Activated naive CD4-positive, alpha-beta T cell treated with anti-CD3 and anti-CD28 coated beads, Interleukin-2, amount 50 U/mL, for 72 hours (primary cell): ENCODE measurements around the gene FAM117B. TPM values are rescaled to one million over a fixed set of nuclear protein-coding genes. Genes with fewer than 3 reads are reported as not detected.

ENCODE experiments used
- ATAC-seq, 2 donors: fragments of 150-1000 bp; cut with Tn5 transposase; 2 replicates each; pipeline ENCODE4 v1.10.0; 2021; ENCODE audit warnings: mild to moderate bottlenecking in 2 of 2, moderate library complexity in 2 of 2
- DNase-seq, 2 donors: peaks; one replicate each; pipeline ENCODE4 v3.0.0; 2021 to 2022; ENCODE audit warnings: low spot score in 2 of 2
- H3K27ac Mint-ChIP-seq, 2 donors: one replicate each; pipeline ENCODE4 v1.8.0; 2022; ENCODE audit warnings: mild to moderate bottlenecking in 2 of 2, mixed read lengths in 2 of 2
- H3K36me3 Mint-ChIP-seq, 2 donors: one replicate each; pipeline ENCODE4 v1.8.0; 2022; ENCODE audit warnings: mixed read lengths in 2 of 2
- H3K9me3 Mint-ChIP-seq, 2 donors: one replicate each; pipeline ENCODE4 v1.8.0; 2022; ENCODE audit warnings: mixed read lengths in 2 of 2
- total RNA-seq, 2 donors: library from RNA; stranded (reverse); gene quantifications; one replicate each; pipeline ENCODE4 v1.2.3, GENCODE V29; 2022

The FAM117B gene
- total RNA-seq, 2 donors from 2014 or later: 17.7 to 23.3 TPM

DNA sequence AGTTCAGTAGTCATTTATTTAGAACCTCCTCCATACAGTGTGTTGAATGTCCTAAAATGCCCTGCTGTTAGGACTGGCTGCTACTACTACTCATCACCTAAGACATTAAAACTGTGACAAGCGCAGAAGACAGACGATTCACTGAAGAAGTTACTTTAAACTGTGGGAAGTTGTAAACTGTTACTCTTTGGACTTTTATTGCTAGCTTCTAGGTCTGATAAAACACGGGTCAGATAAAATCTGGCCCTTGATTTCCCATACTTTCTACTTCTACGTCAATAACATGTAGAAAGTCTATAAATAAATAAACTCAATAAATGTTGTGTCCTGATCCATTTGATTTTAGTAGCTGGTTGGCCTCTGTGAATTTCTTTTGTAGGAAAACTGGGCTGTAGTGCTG lies 123.4 kb downstream of the FAM117B start:
- Mint-ChIP-seq H3K9me3 (peaks cover 0 to 4% of the 10 kb centered on the region in 2 donors), H3K36me3 (peaks cover 22 to 43% of the 10 kb centered on the region in 2 donors), H3K27ac (no peak overlapping the region)
- ATAC-seq: no peak
- no peak for DNase-seq

DNA sequence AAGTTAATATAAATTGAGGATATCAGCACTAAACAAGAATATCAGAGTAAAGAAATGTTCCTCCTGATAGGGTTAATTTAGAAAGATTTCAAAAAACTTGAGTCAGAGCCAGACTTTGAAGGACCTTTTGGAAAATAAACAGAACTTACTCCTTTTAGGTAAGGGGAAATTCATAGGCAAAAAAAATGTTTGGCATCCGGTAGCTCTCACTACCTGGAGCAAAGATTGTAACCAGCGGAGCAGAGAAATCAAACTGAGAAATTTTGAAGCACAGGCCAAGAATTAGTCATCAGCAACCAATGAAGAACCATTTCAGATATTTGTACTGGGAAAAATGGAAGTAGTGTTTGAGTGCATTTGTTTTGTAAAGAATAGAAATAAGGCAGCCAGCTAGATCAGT lies 123.8 kb downstream of the FAM117B start:
- DNase-seq (no peak), ATAC-seq (no peak)
- Mint-ChIP-seq H3K27ac (no peak overlapping the region), H3K9me3 (peaks cover 0 to 4% of the 10 kb centered on the region in 2 donors), H3K36me3 (peaks cover 18 to 42% of the 10 kb centered on the region in 2 donors)

DNA sequence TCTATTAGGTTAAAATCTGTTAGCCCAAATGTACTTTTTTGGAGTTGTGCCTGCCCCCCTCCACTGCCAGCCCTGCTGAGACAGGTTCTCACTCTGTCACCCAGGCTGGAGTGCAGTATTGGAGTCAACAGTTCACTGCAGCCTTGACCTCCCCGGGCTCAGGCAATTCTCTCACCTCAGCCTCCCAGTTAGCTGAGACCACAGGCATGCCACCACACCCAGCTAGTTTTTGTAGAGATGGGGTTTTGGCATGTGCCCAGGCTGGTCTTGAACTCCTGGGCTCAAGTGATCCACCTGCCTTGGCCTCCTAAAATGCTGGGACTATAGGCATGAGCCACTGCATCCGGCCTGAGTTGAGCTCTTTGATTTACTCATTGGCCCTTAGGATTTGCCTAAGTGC lies 126.1 kb downstream of the FAM117B start:
- H3K36me3 Mint-ChIP-seq: peaks cover 17 to 55% of the 10 kb centered on the region in 2 donors

DNA sequence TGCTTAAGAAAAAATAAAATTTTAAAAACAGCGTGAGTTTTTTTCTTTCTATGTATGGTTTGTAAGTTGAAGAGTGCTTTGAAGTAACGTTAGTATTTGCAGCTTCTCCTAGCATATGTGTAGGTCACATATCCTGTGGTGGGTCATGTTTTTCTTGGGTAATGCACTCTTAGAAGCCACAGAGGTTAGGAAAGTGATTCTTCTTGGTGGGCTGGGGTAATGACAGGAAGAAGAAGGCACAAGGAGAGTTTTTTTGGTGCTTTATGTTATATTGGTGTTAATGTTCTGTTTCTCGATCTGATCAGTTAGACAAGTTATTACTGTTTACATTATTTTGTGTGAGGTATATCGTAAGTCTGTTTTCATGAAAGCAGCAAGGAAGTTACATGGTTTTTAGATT lies 127.8 kb downstream of the FAM117B start:
- no peak for DNase-seq
- ATAC-seq: peak; percentile 90 to 96
- Mint-ChIP-seq H3K27ac (peak overlapping the region; percentile 89 to 95), H3K9me3 (no peaks in the 10 kb centered on the region), H3K36me3 (peaks cover 17 to 59% of the 10 kb centered on the region in 2 donors)

More for the DNA sequence above, 126.1 kb downstream of the FAM117B start:
- no peak for ATAC-seq
- Mint-ChIP-seq H3K27ac (peak overlapping the region; percentile 69 to 76), H3K9me3 (no peaks in the 10 kb centered on the region)
- DNase-seq: no peak

- peaks cover 17 to 54% of the 10 kb centered on the region in 2 donors for H3K36me3 Mint-ChIP-seq
- peak overlapping the region; percentile 89 to 95 for H3K27ac Mint-ChIP-seq
- H3K9me3 Mint-ChIP-seq: no peaks in the 10 kb centered on the region
- ATAC-seq (no peak), DNase-seq (no peak)
These were observed 129.1 kb downstream of the FAM117B start for GRCh38 chr2:202763916-202764315.

DNA sequence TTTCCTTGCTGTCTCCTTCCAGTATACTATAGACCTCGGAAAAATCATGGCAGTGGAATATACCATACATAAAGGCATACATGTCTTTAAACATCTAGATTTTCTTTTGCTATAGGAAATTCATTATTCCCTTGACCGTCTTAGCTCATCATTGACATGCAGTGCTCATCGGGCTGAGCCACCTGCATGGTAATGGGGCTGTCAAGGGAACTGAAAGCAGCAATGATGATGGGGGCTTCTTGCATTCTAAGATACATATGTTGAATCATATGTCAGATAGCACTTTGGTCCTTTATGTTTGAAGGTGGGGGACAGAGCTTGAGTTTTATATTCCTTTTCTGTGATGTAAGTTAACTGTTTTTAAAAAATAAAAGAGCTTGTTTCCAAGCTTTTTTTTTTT lies 130.2 kb downstream of the FAM117B start:
- no peak for ATAC-seq
- no peaks in the 10 kb centered on the region for H3K9me3 Mint-ChIP-seq
- H3K27ac Mint-ChIP-seq: no peak overlapping the region
- DNase-seq: no peak
- peaks cover 17 to 59% of the 10 kb centered on the region in 2 donors for H3K36me3 Mint-ChIP-seq

GRCh38 chr2:202765436-202765835 lies 130.7 kb downstream of the FAM117B start:
- peaks cover 15 to 57% of the 10 kb centered on the region in 2 donors for H3K36me3 Mint-ChIP-seq

DNA sequence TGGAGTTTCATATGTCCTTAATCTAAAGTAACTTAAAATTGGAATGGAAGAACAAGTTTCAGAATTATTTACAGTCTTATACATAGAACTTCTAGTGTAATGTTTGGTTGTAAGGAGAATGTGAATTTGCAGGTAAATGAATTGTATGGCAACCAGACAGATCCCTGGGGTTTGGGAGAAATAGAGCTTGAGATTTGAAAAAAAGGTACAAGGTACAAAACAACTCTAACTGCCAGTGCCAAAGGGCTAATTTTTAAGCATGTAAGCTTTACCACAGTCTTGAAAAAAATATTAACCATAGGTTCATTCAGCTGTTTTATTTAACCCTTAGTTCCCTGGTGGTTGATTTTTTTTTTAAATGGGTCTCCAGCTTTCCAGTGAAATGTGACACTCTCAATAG lies 133.5 kb downstream of the FAM117B start:
- no peaks in the 10 kb centered on the region for H3K9me3 Mint-ChIP-seq
- H3K36me3 Mint-ChIP-seq: peaks cover 6 to 34% of the 10 kb centered on the region in 2 donors
- DNase-seq (no peak), ATAC-seq (no peak)
- H3K27ac Mint-ChIP-seq: no peak overlapping the region

More at GRCh38 chr2:202765436-202765835, 130.7 kb downstream of the FAM117B start:
- no peak for ATAC-seq
- no peak for DNase-seq
- Mint-ChIP-seq H3K27ac (no peak overlapping the region), H3K9me3 (no peaks in the 10 kb centered on the region)

DNA sequence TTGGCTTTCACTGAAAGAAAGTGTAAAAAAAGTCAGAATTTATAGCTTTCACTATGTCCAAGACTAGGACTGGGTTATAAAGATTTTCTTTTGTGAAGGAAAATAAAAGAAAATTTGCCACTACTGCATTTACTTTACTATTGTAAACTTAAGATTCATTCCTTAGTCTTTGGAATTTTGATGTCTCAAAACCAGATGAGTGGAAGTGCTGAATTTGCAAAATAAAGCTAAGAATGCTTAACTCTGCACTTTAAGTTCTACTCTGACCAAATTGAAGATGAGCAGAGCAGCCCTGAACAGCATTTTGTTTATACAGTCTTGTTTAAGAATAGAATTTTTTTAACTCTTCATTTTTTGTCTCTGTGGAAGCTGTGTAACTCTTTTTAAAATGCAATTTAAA lies 134.4 kb downstream of the FAM117B start:
- no peak overlapping the region for H3K27ac Mint-ChIP-seq

DNA sequence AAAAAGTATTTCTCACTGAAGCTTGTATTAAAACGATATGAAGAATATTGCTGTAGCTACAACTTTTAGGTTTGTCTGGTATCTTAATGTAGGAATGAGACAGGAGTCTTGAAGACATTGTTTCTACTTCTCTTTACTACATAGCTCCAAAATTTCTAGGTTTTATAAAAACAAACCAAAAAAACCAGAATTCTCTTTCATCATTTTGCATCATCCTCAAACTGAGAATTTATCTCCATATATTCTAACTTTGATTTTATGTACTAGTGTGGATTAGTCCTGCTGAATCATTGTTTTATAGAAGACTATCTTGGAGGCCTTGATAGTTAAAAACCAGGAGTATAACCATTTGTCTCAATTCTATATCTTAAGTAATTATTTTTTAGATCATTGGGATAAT lies 136.6 kb downstream of the FAM117B start:
- no peaks in the 10 kb centered on the region for H3K9me3 Mint-ChIP-seq
- ATAC-seq (no peak), DNase-seq (no peak)
- no peak overlapping the region for H3K27ac Mint-ChIP-seq
- peaks cover 0 to 16% of the 10 kb centered on the region in 2 donors for H3K36me3 Mint-ChIP-seq

More for the DNA sequence above, 134.4 kb downstream of the FAM117B start:
- Mint-ChIP-seq H3K9me3 (no peaks in the 10 kb centered on the region), H3K36me3 (peaks cover 0 to 24% of the 10 kb centered on the region in 2 donors)
- ATAC-seq (no peak), DNase-seq (no peak)

GRCh38 chr2:202771741-202772460 lies 137.1 kb downstream of the FAM117B start:
- no peaks in the 10 kb centered on the region for H3K9me3 Mint-ChIP-seq
- H3K36me3 Mint-ChIP-seq: peaks cover 0 to 16% of the 10 kb centered on the region in 2 donors
- ATAC-seq (no peak), DNase-seq (no peak)
- no peak overlapping the region for H3K27ac Mint-ChIP-seq

- peaks cover 0 to 27% of the 10 kb centered on the region in 2 donors for H3K36me3 Mint-ChIP-seq
These were observed 138.7 kb downstream of the FAM117B start for GRCh38 chr2:202773301-202773973.

DNA sequence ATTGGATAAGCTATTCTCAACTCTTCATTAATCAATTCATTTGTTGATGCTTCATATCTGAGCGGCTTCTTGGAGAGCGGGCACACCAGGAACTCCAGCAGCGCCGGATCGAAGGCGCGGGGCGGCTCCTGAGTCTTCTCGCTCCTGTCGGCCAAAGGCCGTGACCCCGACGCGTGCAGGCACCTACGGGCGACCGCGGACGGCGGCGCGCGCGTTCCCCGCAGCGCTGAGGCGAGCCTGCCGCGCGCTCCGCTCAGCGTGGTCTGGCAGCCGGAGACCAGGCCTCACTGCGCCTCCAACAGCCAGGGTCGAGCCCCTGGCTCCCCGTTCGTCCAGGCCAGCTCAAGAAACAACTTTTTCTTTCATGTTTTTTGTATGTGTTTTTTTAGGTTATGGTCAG lies 139.3 kb downstream of the FAM117B start:
- ATAC-seq: no peak
- Mint-ChIP-seq H3K9me3 (no peaks in the 10 kb centered on the region), H3K27ac (peak overlapping the region in 1 of 2 donors; percentile 87), H3K36me3 (peaks cover 0 to 33% of the 10 kb centered on the region in 2 donors)
- DNase-seq: no peak

More at GRCh38 chr2:202773301-202773973, 138.7 kb downstream of the FAM117B start:
- DNase-seq (no peak), ATAC-seq (no peak)
- H3K9me3 Mint-ChIP-seq: no peaks in the 10 kb centered on the region
- H3K27ac Mint-ChIP-seq: peak overlapping the region in 1 of 2 donors; percentile 48

GRCh38 chr2:202778217-202778616 lies 143.4 kb downstream of the FAM117B start:
- peak overlapping the region in 1 of 2 donors; percentile 29 for H3K27ac Mint-ChIP-seq
- ATAC-seq: no peak
- DNase-seq: no peak
- peaks cover 11 to 53% of the 10 kb centered on the region in 2 donors for H3K36me3 Mint-ChIP-seq
- no peaks in the 10 kb centered on the region for H3K9me3 Mint-ChIP-seq

- H3K36me3 Mint-ChIP-seq: peaks cover 16 to 49% of the 10 kb centered on the region in 2 donors
- H3K9me3 Mint-ChIP-seq: no peaks in the 10 kb centered on the region
These were observed 145.8 kb downstream of the FAM117B start for GRCh38 chr2:202780514-202781021.

GRCh38 chr2:202782940-202783558 lies 148.3 kb downstream of the FAM117B start:
- Mint-ChIP-seq H3K27ac (peak overlapping the region in 1 of 2 donors; percentile 22), H3K36me3 (peaks cover 23 to 50% of the 10 kb centered on the region in 2 donors), H3K9me3 (no peaks in the 10 kb centered on the region)
- no peak for ATAC-seq
- DNase-seq: no peak

More at GRCh38 chr2:202780514-202781021, 145.8 kb downstream of the FAM117B start:
- peak overlapping the region; percentile 27 to 81 for H3K27ac Mint-ChIP-seq
- DNase-seq: peak; percentile 36 to 58
- ATAC-seq: peak; percentile 95 to 96

DNA sequence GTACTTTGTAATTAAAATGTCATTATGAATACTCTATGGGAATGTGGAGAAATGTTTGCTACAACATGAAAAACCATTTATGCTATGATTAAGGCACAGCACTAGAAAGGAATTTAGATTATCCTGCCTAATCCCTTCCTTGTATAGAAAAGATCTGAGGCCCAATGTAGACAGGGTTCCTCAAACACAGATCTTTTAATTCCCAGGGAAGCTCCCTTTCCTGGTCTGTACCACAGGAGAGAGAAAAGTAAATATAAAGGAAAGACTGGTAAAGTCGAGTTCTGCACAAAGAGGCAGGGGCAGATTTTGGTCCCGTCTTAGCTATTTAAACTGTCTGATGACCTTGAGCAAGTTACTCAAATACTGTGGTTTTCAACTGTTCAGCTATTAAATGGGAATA lies 152.1 kb downstream of the FAM117B start:
- DNase-seq: no peak
- Mint-ChIP-seq H3K9me3 (no peaks in the 10 kb centered on the region), H3K36me3 (peaks cover 24 to 34% of the 10 kb centered on the region in 2 donors), H3K27ac (no peak overlapping the region)
- ATAC-seq: no peak
